Body of pancreas (tissue), 4 donors: Measurements from ENCODE around the gene GRIK4. TPM values are rescaled to one million over a fixed set of nuclear protein-coding genes. Genes with fewer than 3 reads are reported as not detected.

Experiments
- ATAC-seq: fragments of 150-250 bp; one replicate; pipeline ENCODE4 v1.9.1; 2016
- DNase-seq, 4 donors: peaks; one replicate each; pipeline ENCODE4 v3.0.0-alpha.2; 2019
- H3K27ac ChIP-seq, 4 donors: fragments of 200-600 bp; sonication (generic); 1 replicate in 3 of 4; 2 replicates in 1 of 4; pipeline versions ENCODE4 v1.5.1 to v1.6.1; 2016 to 2019; ENCODE audit warnings: mild to moderate bottlenecking in 1 of 4, mixed read lengths in 1 of 4, moderate library complexity in 1 of 4
- H3K27me3 ChIP-seq, 2 donors: fragments of 200-600 bp; sonication (generic); one replicate each; pipeline ENCODE4 v1.6.0; 2016; ENCODE audit warnings: mild to moderate bottlenecking in 1 of 2
- H3K36me3 ChIP-seq, 2 donors: fragments of 200-600 bp; sonication (generic); replicated peaks in 1 of 2; 2 replicates each; pipeline ENCODE4 v1.5.1; 2016; ENCODE audit warnings: low read depth in 2 of 2; ENCODE audit not compliant: insufficient read depth in 1 of 2
- H3K4me1 ChIP-seq: fragments of 200-600 bp; sonication (generic); one replicate; pipeline ENCODE4 v1.6.0; 2016
- H3K4me3 ChIP-seq, 2 donors: fragments of 200-600 bp; sonication (generic); 1 replicate in 1 of 2; 2 replicates in 1 of 2; pipeline ENCODE4 v1.5.1; 2016 to 2019
- H3K9me3 ChIP-seq, 3 donors: fragments of 200-600 bp; sonication (generic); 1 replicate in 2 of 3; 2 replicates in 1 of 3; pipeline ENCODE4 v1.5.1; 2016
- POLR2A ChIP-seq, 3 donors: fragments of 450-650 bp; IDR thresholded peaks; one replicate each; pipeline ENCODE4 v1.6.1; 2016; ENCODE audit warnings: antibody characterized with exemption in 3 of 3, mild to moderate bottlenecking in 2 of 3
- WGBS, 2 donors: methylation state at CpG; one replicate each; pipeline ENCODE4 v1.1.5; 2017; 5-methylcytosine and 5-hydroxymethylcytosine counted together
- intact Hi-C: fragments of 100-400 bp; cut with DNase I; formaldehyde crosslinking; loops from one replicate; pipeline ENCODE4 v1.15.1; 2023
- total RNA-seq, 2 donors: library from RNA; depleted of rRNA; stranded (reverse); fragments of >200 nt; gene quantifications; one replicate each; pipeline ENCODE4 v1.1.0, GENCODE V29; 2016
- TF ChIP-seq, protein P1 (sequence below), 7 experiments: fragments of 450-650 bp in 4 of 7; fragments of 200-600 bp in 3 of 7; sonication (generic) in 3 of 7; IDR thresholded peaks; one replicate each; pipeline ENCODE4 v1.5.1; 2016 to 2019; ENCODE audit warnings: antibody characterized with exemption in 7 of 7

Gene GRIK4
- total RNA-seq, 2 donors from 2014 or later, result not detected

DNA sequence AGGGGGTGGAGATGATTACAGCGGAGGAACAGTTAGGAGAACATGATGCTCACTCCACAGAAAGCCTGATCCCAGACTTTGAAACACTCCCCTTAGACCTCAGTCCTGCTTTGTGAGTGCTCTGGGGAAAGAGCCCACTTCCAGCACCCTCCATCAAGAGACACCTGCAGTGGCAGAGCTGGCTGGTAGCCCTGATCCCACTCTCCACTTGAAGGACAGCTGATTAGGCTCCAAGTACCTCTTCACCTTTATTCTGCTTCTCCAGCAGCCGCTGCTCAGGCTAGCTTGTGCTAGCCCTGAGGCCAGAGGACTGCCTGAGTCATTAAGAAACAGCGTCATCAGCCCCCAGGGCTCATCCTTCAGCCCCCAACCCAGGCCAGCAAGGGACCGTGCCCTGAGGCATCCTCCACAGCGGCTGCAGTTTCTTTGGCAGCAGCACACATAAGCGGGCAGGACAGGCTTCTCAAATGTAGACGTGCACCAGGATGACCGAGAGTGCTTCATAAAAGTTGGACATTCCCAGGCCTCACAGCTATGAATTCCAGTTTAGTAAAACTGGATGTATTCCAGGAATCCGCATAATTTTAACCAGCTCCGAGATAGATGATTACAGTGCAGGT is 366.3 kb downstream of the GRIK4 start:
- no peak overlapping the region for H3K27ac ChIP-seq
- H3K9me3 ChIP-seq, result no peaks in the 10 kb centered on the region
- WGBS, 2 donors, result 73 to 79% methylated on average over 6 to 10 of the region's 10 CpGs
- TF ChIP-seq, protein P1, sequence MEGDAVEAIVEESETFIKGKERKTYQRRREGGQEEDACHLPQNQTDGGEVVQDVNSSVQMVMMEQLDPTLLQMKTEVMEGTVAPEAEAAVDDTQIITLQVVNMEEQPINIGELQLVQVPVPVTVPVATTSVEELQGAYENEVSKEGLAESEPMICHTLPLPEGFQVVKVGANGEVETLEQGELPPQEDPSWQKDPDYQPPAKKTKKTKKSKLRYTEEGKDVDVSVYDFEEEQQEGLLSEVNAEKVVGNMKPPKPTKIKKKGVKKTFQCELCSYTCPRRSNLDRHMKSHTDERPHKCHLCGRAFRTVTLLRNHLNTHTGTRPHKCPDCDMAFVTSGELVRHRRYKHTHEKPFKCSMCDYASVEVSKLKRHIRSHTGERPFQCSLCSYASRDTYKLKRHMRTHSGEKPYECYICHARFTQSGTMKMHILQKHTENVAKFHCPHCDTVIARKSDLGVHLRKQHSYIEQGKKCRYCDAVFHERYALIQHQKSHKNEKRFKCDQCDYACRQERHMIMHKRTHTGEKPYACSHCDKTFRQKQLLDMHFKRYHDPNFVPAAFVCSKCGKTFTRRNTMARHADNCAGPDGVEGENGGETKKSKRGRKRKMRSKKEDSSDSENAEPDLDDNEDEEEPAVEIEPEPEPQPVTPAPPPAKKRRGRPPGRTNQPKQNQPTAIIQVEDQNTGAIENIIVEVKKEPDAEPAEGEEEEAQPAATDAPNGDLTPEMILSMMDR (IDR thresholded peaks at IDR 0.05), result no peak
- TF ChIP-seq POLR2A (IDR thresholded peaks at IDR 0.05), result no peak
- ATAC-seq, result no peak
- H3K27me3 ChIP-seq, result no peaks in the 10 kb centered on the region
- no peak overlapping the region for H3K4me3 ChIP-seq
- H3K4me1 ChIP-seq, result no peaks in the 10 kb centered on the region
- intact Hi-C loops, result no loop called here
- no peaks in the 10 kb centered on the region for H3K36me3 ChIP-seq
- DNase-seq, result no peak

DNA sequence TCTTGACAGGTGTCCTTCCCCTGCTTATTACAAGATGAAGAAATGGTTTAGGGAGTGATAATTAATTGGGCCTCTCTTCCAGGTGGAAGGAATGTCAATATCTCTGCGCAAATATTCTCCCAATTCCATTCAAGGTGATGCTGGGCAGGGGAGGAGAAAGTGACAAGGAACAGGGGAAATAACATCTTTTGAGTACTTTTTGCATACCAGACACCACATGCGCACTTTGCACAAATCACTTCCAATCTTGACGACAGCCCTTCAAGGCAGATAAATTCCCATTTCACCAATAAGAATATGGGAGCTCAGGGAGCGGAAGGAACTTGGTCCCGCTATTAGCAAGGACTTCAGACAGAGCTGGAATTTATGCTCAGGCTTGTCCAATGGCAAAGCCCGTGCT is 367.2 kb downstream of the GRIK4 start:
- Histone ChIP-seq H3K27me3 (no peaks in the 10 kb centered on the region), H3K9me3 (no peaks in the 10 kb centered on the region), H3K27ac (no peak overlapping the region), H3K36me3 (no peaks in the 10 kb centered on the region), H3K4me3 (no peak overlapping the region), H3K4me1 (no peaks in the 10 kb centered on the region)
- DNase-seq (no peak), ATAC-seq (no peak)
- intact Hi-C loops, result no loop called here
- TF ChIP-seq, protein P1 (IDR thresholded peaks at IDR 0.05), result no peak
- no peak for TF ChIP-seq POLR2A (IDR thresholded peaks at IDR 0.05)
- 72 to 86% methylated on average over 6 of the region's 6 CpGs for WGBS, 2 donors

DNA sequence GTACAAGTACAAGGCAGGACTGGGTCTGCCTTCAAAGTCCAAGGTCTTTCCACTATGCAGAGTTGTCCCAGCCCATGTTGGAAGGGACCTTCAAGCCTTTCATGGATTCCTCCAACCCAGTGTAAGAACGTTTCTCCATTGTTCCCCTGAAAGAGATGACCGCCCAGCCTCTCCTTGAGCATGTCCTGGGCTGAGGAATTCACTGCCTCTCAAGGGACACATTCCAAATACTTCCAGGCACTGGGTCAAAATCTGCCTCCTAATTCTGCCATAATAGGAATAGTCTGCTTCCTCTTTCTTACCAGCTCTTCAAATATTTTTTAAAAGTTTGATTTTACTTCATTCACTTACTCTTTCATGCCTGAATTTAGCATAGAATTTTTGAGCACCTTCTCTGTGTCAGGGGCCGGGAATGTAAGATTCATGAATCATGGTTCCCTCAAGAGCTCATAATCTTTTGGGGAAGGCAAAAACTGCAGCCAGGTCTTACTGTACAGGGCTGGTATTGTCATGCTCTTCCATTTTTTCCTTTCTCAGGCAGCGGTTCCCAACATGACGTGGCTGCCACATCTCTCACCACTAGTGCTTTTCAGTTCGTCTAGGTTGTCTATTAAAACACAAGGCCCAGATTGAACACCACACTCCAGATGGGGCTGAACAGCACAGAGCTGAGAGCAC is 369.1 kb downstream of the GRIK4 start:
- ATAC-seq (no peak), DNase-seq (no peak)
- H3K4me3 ChIP-seq, result no peak overlapping the region
- H3K36me3 ChIP-seq, result no peaks in the 10 kb centered on the region
- H3K27me3 ChIP-seq, result no peaks in the 10 kb centered on the region
- no peak overlapping the region for H3K27ac ChIP-seq
- WGBS, 2 donors, result 77 to 78% methylated on average over 6 of the region's 6 CpGs
- no peak for TF ChIP-seq POLR2A (IDR thresholded peaks at IDR 0.05)
- TF ChIP-seq, protein P1 (IDR thresholded peaks at IDR 0.05), result no peak
- no peaks in the 10 kb centered on the region for H3K4me1 ChIP-seq
- no peaks in the 10 kb centered on the region for H3K9me3 ChIP-seq
- intact Hi-C loops, result no loop called here

DNA sequence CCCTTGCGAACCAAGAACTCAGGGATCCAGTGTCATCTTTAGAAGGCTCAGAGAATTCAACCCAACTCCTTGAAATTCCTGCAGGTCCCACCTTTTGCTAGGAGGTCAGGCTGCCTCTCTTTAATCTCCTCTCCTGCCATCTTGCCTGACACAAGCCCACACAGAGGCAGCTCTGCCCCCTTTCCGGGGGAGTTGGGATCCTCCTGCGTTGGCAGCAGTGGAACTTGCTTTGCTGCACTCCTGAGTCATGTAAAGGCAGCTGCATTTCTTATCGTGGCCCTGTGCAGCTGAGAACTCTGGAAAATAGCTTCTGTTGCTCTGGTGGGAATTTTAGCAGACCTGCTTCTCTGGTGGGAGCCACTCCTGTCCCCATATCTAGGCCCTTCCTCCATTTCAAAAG is 370.0 kb downstream of the GRIK4 start:
- ATAC-seq, result no peak
- no peak for DNase-seq
- H3K4me1 ChIP-seq, result no peaks in the 10 kb centered on the region
- H3K27me3 ChIP-seq, result no peaks in the 10 kb centered on the region
- TF ChIP-seq, protein P1 (IDR thresholded peaks at IDR 0.05), result no peak
- TF ChIP-seq POLR2A (IDR thresholded peaks at IDR 0.05), result no peak
- no peaks in the 10 kb centered on the region for H3K36me3 ChIP-seq
- H3K27ac ChIP-seq, result no peak overlapping the region
- H3K4me3 ChIP-seq, result no peak overlapping the region
- WGBS, 2 donors, result 54 to 56% methylated on average over 4 of the region's 4 CpGs
- no peaks in the 10 kb centered on the region for H3K9me3 ChIP-seq
- intact Hi-C loops, result no loop called here

DNA sequence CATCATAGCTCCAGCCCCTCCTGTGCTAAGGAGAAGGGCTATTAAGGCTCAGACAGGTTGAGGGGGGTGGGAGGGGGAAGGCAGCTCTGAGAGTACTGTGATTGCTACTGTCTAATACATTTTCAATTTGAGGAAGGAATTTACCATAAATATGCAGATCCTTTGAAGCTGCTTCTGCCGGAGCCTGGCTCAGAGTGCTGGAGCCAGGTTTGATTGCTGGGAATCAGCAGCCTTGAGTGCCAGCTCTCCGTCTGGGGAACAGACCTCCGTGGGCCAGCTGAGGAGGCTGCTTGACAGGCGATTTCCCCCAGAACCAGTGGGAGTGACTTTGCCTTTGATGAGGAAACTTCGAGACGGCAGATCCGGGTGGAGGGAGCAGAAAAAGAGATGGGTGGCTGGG is 370.6 kb downstream of the GRIK4 start:
- H3K27ac ChIP-seq, result no peak overlapping the region
- no peak for ATAC-seq
- no peaks in the 10 kb centered on the region for H3K9me3 ChIP-seq
- intact Hi-C loops, result no loop called here
- no peaks in the 10 kb centered on the region for H3K36me3 ChIP-seq
- no peaks in the 10 kb centered on the region for H3K27me3 ChIP-seq
- H3K4me1 ChIP-seq, result no peaks in the 10 kb centered on the region
- TF ChIP-seq, protein P1 (IDR thresholded peaks at IDR 0.05), result no peak
- no peak for TF ChIP-seq POLR2A (IDR thresholded peaks at IDR 0.05)
- WGBS, 2 donors, result 27 to 38% methylated on average over 7 of the region's 7 CpGs
- DNase-seq, result no peak
- no peak overlapping the region for H3K4me3 ChIP-seq
